ENCODE results near the gene SMAD6. TPM values are rescaled to one million over a fixed set of nuclear protein-coding genes. Genes with fewer than 3 reads are reported as not detected.

Gene SMAD6
- total and polyA plus RNA-seq, 5 donors from 2014 or later: 0.27 TPM; not detected in 4

DNA sequence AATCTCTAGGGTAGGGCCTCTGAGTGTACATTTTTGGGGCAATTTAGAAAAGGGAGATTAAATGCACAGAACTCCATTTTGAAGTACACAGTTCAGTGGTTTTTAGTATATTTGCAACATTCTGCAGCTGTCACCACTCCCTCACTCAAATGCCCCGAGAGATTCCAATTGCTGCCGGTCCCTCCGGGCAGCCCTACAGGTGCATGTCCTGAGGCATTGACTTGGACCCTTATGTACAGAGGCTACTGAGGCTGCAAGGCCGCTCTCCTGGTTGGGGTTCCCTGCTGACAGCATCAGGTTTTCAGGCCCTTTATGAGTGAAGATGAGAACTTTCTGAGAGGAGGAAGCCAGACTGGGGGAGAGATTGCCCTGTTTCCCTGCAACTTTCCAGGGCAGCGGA, 39.6 kb downstream of the SMAD6 start:
- Histone ChIP-seq H3K27me3 (ENCODE audit: control insufficient read depth, insufficient read depth, low read length) (no peaks in the 10 kb centered on the region), H3K27ac (ENCODE audit: insufficient read depth, low read length, poor library complexity, severe bottlenecking) (no peak overlapping the region), H3K4me3 (ENCODE audit: low read depth, low read length) (no peak overlapping the region), H3K4me1 (ENCODE audit: control insufficient read depth, insufficient read depth, low read length, poor library complexity, severe bottlenecking) (no peaks in the 10 kb centered on the region), H3K9me3 (ENCODE audit: control insufficient read depth in 2 of 2, low read length in 2 of 2) (no peaks in the 10 kb centered on the region), H3K36me3 (ENCODE audit: control insufficient read depth, insufficient read depth, low read length) (no peaks in the 10 kb centered on the region)
- Mint-ChIP-seq H3K27ac (no peak overlapping the region), H3K4me1 (peaks cover 0 to 8% (median 0%) of the 10 kb centered on the region in 4 donors), H3K4me3 (no peak overlapping the region), H3K9me3 (no peaks in the 10 kb centered on the region), H3K27me3 (no peaks in the 10 kb centered on the region), H3K36me3 (no peaks in the 10 kb centered on the region)
- DNase-seq (no peak), ATAC-seq (ENCODE audit: low read depth in 2 of 2) (no peak)

DNA sequence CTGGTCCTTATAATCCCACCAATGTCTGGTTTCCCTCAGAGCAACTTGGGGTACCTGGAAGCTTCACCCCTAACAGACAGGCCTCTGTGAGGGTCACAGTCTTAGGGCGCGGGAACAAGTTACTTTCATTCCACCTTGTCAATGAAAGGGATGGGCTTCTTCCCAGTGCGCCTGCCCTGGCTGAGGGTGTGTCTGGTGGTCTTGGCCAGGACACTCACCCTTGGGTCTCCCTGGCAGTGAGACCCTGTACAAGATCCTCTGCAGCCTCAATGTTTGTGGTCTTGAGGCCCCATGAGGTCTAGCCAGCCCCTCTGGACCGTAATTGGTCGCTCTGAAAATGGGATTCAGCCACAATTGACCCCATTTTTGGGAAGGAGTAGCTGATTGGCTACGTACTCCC, 40.2 kb downstream of the SMAD6 start:
- Histone ChIP-seq H3K27me3 (ENCODE audit: control insufficient read depth, insufficient read depth, low read length) (no peaks in the 10 kb centered on the region), H3K4me3 (ENCODE audit: low read depth, low read length) (no peak overlapping the region), H3K9me3 (ENCODE audit: control insufficient read depth in 2 of 2, low read length in 2 of 2) (no peaks in the 10 kb centered on the region), H3K27ac (ENCODE audit: insufficient read depth, low read length, poor library complexity, severe bottlenecking) (no peak overlapping the region), H3K4me1 (ENCODE audit: control insufficient read depth, insufficient read depth, low read length, poor library complexity, severe bottlenecking) (no peaks in the 10 kb centered on the region), H3K36me3 (ENCODE audit: control insufficient read depth, insufficient read depth, low read length) (no peaks in the 10 kb centered on the region)
- H3K27ac Mint-ChIP-seq: no peak overlapping the region
- H3K27me3 Mint-ChIP-seq: no peaks in the 10 kb centered on the region
- no peaks in the 10 kb centered on the region for H3K36me3 Mint-ChIP-seq
- H3K9me3 Mint-ChIP-seq: no peaks in the 10 kb centered on the region
- ATAC-seq (ENCODE audit: low read depth in 2 of 2) (no peak), DNase-seq (no peak)
- H3K4me1 Mint-ChIP-seq: peaks cover 0 to 8% (median 0%) of the 10 kb centered on the region in 4 donors
- no peak overlapping the region for H3K4me3 Mint-ChIP-seq

DNA sequence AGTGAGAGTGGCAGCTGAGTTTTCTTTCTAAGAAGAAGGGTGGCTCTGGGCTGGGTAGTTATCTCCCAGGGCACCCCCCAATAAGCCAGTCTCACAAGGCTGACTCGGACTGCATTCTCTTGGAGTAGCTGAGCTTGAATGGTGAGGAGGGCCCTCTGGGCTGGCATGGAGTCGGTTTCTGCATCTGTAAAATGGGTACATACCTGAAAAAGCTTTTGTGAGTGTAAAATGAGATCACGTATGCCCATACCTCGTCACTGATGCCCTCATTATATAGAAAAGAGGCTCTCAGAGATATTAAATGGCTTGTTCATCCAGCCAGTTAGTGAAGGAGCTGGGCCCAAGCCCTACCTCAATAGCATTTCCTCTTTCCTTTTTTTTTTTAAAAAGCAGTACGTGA, 41.2 kb downstream of the SMAD6 start:
- H3K9me3 ChIP-seq (ENCODE audit: control insufficient read depth in 2 of 2, low read length in 2 of 2): no peaks in the 10 kb centered on the region
- no peaks in the 10 kb centered on the region for H3K9me3 Mint-ChIP-seq
- no peaks in the 10 kb centered on the region for H3K27me3 Mint-ChIP-seq
- H3K36me3 Mint-ChIP-seq: no peaks in the 10 kb centered on the region
- no peak overlapping the region for H3K4me3 Mint-ChIP-seq
- no peak overlapping the region for H3K27ac ChIP-seq (ENCODE audit: insufficient read depth, low read length, poor library complexity, severe bottlenecking)
- no peaks in the 10 kb centered on the region for H3K27me3 ChIP-seq (ENCODE audit: control insufficient read depth, insufficient read depth, low read length)
- H3K4me1 Mint-ChIP-seq: peaks cover 0 to 8% (median 0%) of the 10 kb centered on the region in 4 donors
- H3K27ac Mint-ChIP-seq: no peak overlapping the region
- H3K4me1 ChIP-seq (ENCODE audit: control insufficient read depth, insufficient read depth, low read length, poor library complexity, severe bottlenecking): no peaks in the 10 kb centered on the region
- no peaks in the 10 kb centered on the region for H3K36me3 ChIP-seq (ENCODE audit: control insufficient read depth, insufficient read depth, low read length)
- no peak overlapping the region for H3K4me3 ChIP-seq (ENCODE audit: low read depth, low read length)
- ATAC-seq (ENCODE audit: low read depth in 2 of 2): no peak
- no peak for DNase-seq

DNA sequence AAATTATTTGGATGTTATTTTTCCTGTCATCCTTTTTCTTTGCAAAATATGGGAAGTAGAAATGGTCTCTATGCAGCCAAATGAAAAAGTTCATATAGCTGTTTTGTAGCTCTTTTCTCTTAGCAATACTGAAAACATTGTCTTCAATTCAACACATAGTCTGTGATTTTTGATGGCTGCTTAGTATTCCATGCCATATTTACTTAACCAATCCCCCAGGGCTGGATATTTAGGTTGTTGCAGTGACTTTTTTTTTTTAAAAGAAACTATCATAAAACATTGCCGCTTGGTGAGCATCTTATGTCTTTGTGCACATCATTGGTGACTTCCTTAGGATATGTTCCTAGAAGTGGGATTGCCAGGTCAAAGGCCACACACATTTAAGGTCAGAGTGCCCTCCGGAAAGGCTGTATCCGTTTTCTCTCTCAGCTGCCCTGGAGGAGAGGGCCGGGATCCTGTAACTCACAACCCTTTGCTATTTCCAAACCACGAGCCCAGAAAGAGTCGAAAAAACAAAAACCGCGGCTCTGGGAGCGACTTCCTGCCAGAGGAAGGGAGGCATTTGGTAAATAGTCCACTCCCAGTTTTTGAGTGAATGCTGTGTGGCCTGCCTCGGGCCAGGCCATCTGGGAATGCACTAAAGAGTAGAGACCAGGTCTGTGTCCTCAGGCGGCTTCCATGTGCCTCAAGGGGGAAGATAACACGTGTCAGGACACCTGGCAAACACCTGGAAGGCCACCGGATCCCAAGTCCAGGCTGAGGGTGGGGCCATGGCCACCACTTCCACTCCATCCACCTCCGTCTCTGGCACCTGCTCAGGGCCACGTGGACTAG, 41.9 kb downstream of the SMAD6 start:
- no peak overlapping the region for H3K27ac Mint-ChIP-seq
- no peaks in the 10 kb centered on the region for H3K27me3 Mint-ChIP-seq
- ATAC-seq (ENCODE audit: low read depth in 2 of 2): no peak
- no peak for DNase-seq
- no peak overlapping the region for H3K27ac ChIP-seq (ENCODE audit: insufficient read depth, low read length, poor library complexity, severe bottlenecking)
- no peak overlapping the region for H3K4me3 ChIP-seq (ENCODE audit: low read depth, low read length)
- H3K4me3 Mint-ChIP-seq: no peak overlapping the region
- peaks cover 0 to 8% (median 0%) of the 10 kb centered on the region in 4 donors for H3K4me1 Mint-ChIP-seq
- no peaks in the 10 kb centered on the region for H3K9me3 Mint-ChIP-seq
- H3K27me3 ChIP-seq (ENCODE audit: control insufficient read depth, insufficient read depth, low read length): no peaks in the 10 kb centered on the region
- no peaks in the 10 kb centered on the region for H3K9me3 ChIP-seq (ENCODE audit: control insufficient read depth in 2 of 2, low read length in 2 of 2)
- H3K4me1 ChIP-seq (ENCODE audit: control insufficient read depth, insufficient read depth, low read length, poor library complexity, severe bottlenecking): no peaks in the 10 kb centered on the region
- no peaks in the 10 kb centered on the region for H3K36me3 Mint-ChIP-seq
- no peaks in the 10 kb centered on the region for H3K36me3 ChIP-seq (ENCODE audit: control insufficient read depth, insufficient read depth, low read length)

DNA sequence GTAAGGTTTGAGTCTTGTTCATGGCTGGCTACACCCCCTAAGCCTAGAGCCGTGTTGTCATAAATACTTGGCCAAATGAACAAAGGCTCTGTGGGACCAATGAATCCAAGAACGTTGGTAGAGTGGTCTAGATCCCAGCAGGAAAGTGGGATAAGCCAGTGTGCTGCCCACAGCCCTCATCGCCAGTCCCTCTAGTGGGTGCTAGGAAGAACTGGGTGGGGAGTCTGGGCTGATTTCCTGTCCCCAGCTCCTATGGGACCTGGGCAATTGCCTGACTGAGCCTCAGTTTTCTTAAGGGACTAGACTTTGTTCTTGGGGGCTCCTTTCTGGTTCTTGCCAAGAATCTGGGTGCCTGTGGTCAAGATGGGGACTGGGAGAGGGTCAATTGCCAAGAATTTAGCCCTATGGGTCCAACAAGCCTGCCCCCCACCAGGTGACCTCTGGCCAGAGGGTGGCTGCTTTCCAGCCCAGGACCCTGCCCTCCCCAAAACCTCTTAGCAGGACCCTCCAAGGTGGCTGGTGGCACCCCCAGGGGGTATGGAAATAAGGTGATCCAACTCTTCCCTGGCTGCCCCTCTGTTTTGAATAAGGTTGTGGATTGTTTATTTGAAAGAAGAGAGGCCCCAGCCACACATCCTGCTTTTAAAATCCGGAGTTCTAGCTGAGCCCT, 42.7 kb downstream of the SMAD6 start:
- no peaks in the 10 kb centered on the region for H3K27me3 ChIP-seq (ENCODE audit: control insufficient read depth, insufficient read depth, low read length)
- H3K27ac Mint-ChIP-seq: peak overlapping the region in 2 of 3 donors; percentile 20 to 53
- peaks cover 0 to 8% (median 0%) of the 10 kb centered on the region in 4 donors for H3K4me1 Mint-ChIP-seq
- no peak overlapping the region for H3K4me3 ChIP-seq (ENCODE audit: low read depth, low read length)
- DNase-seq (no peak), ATAC-seq (ENCODE audit: low read depth in 2 of 2) (no peak)
- H3K36me3 Mint-ChIP-seq: no peaks in the 10 kb centered on the region
- H3K27ac ChIP-seq (ENCODE audit: insufficient read depth, low read length, poor library complexity, severe bottlenecking): no peak overlapping the region
- no peaks in the 10 kb centered on the region for H3K9me3 ChIP-seq (ENCODE audit: control insufficient read depth in 2 of 2, low read length in 2 of 2)
- H3K36me3 ChIP-seq (ENCODE audit: control insufficient read depth, insufficient read depth, low read length): no peaks in the 10 kb centered on the region
- no peaks in the 10 kb centered on the region for H3K4me1 ChIP-seq (ENCODE audit: control insufficient read depth, insufficient read depth, low read length, poor library complexity, severe bottlenecking)
- no peaks in the 10 kb centered on the region for H3K27me3 Mint-ChIP-seq
- no peaks in the 10 kb centered on the region for H3K9me3 Mint-ChIP-seq
- H3K4me3 Mint-ChIP-seq: no peak overlapping the region

DNA sequence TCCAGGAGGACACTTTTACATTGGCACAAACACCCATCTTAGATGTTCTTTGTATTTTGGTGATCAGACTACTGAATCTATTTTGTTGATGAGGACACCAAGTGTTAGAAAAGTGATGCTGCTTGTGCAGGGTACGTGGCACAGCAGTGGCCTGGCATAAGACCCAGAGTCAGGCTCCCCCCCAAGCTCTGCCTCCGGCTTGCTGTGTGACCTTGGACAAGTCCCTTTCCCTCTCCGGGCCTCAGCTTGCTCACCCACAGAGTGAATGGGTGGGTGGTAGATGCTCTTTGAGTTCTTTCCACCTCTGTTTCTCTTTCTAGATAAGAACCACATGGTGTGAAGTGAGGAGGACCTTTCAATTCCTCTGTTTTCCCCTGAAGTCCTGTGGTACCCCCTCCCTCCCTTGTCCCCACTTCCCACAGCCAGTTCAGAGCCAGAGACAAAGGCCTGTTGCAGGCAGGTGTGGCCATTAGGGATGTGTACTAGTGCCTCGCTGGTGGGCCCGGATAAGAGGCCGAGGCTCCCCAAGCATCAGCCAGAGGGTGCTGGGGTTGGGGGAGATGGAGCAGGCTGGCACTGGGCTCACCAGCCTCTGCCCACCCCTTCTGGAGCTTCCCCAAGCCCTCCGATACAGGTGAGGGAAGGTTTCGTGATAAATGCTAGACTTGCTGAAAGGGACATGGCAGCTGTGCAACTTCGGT, 43.6 kb downstream of the SMAD6 start:
- ATAC-seq (ENCODE audit: low read depth in 2 of 2) (no peak), DNase-seq (no peak)
- H3K4me1 ChIP-seq (ENCODE audit: control insufficient read depth, insufficient read depth, low read length, poor library complexity, severe bottlenecking): no peaks in the 10 kb centered on the region
- no peaks in the 10 kb centered on the region for H3K9me3 Mint-ChIP-seq
- H3K27ac ChIP-seq (ENCODE audit: insufficient read depth, low read length, poor library complexity, severe bottlenecking): no peak overlapping the region
- no peaks in the 10 kb centered on the region for H3K9me3 ChIP-seq (ENCODE audit: control insufficient read depth in 2 of 2, low read length in 2 of 2)
- H3K4me3 Mint-ChIP-seq: no peak overlapping the region
- no peaks in the 10 kb centered on the region for H3K27me3 Mint-ChIP-seq
- no peak overlapping the region for H3K4me3 ChIP-seq (ENCODE audit: low read depth, low read length)
- peaks cover 0 to 8% (median 0%) of the 10 kb centered on the region in 4 donors for H3K4me1 Mint-ChIP-seq
- no peaks in the 10 kb centered on the region for H3K27me3 ChIP-seq (ENCODE audit: control insufficient read depth, insufficient read depth, low read length)
- peak overlapping the region in 1 of 3 donors; percentile 53 for H3K27ac Mint-ChIP-seq
- H3K36me3 Mint-ChIP-seq: no peaks in the 10 kb centered on the region
- H3K36me3 ChIP-seq (ENCODE audit: control insufficient read depth, insufficient read depth, low read length): no peaks in the 10 kb centered on the region

DNA sequence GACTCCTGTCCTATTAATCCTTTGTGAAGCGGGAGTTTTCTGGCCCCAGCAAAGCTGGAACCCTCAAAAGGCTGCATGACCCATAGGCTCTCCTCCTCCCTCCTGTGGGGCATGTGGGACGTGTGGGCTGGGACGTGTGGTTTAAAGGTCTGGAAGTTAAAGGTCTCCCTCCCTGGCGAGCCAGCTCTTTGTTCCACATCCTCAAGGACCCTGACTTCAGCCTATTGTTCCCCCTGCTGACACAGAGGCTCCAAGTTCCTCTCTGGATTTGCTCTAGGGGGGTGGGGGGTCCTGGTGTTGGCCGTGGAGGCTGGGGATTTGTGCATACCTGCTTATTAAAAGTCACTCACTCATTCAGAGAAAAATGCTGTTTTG, 44.2 kb downstream of the SMAD6 start:
- Mint-ChIP-seq H3K27ac (no peak overlapping the region), H3K36me3 (no peaks in the 10 kb centered on the region), H3K4me1 (peaks cover 0 to 11% (median 0%) of the 10 kb centered on the region in 4 donors), H3K27me3 (no peaks in the 10 kb centered on the region), H3K9me3 (no peaks in the 10 kb centered on the region), H3K4me3 (no peak overlapping the region)
- Histone ChIP-seq H3K4me3 (ENCODE audit: low read depth, low read length) (no peak overlapping the region), H3K4me1 (ENCODE audit: control insufficient read depth, insufficient read depth, low read length, poor library complexity, severe bottlenecking) (no peaks in the 10 kb centered on the region), H3K27ac (ENCODE audit: insufficient read depth, low read length, poor library complexity, severe bottlenecking) (no peak overlapping the region), H3K27me3 (ENCODE audit: control insufficient read depth, insufficient read depth, low read length) (no peaks in the 10 kb centered on the region), H3K9me3 (ENCODE audit: control insufficient read depth in 2 of 2, low read length in 2 of 2) (no peaks in the 10 kb centered on the region), H3K36me3 (ENCODE audit: control insufficient read depth, insufficient read depth, low read length) (no peaks in the 10 kb centered on the region)
- ATAC-seq (ENCODE audit: low read depth in 2 of 2) (no peak), DNase-seq (no peak)

Measured in CD4-positive, CD25-positive, alpha-beta regulatory T cell (primary cell).